ENCODE measurements around the gene PPME1. TPM values are rescaled to one million over a fixed set of nuclear protein-coding genes. Genes with fewer than 3 reads are reported as not detected.

Gene PPME1
- polyA plus RNA-seq, 3 donors = 5.2 to 12.2 (median 8.9) TPM

- H3K4me3 Mint-ChIP-seq = no peak overlapping the region
These were observed 28.5 kb upstream of the PPME1 start for GRCh38 chr11:74142624-74143023.

GRCh38 chr11:74144592-74144991 lies 26.5 kb upstream of the PPME1 start:
- peaks cover 16 to 17% of the 10 kb centered on the region in 2 donors for H3K36me3 Mint-ChIP-seq
- Histone ChIP-seq H3K4me3 (replicated peaks in 1 of 3; ENCODE audit: low read depth in 2 of 3, low read length in 3 of 3) (no peak overlapping the region), H3K9me3 (replicated peaks in 1 of 2; ENCODE audit: control insufficient read depth in 1 of 2, insufficient read depth in 1 of 2, low read length in 2 of 2) (no peaks in the 10 kb centered on the region), H3K4me2 (replicated peaks; ENCODE audit: extremely low read depth, low read length, poor library complexity, severe bottlenecking) (no peak overlapping the region), H3K27ac (ENCODE audit: low read depth in 1 of 2, low read length in 2 of 2) (no peak overlapping the region), H2AFZ (ENCODE audit: insufficient read depth, low read depth, low read length, poor library complexity, severe bottlenecking) (no peak overlapping the region), H3K27me3 (ENCODE audit: control insufficient read depth in 2 of 2, insufficient read depth in 2 of 2, low read length in 2 of 2) (no peaks in the 10 kb centered on the region), H3K9ac (ENCODE audit: insufficient read depth, low read length, poor library complexity, severe bottlenecking) (no peak overlapping the region), H3K4me1 (ENCODE audit: control insufficient read depth in 1 of 2, insufficient read depth in 2 of 2, low read length in 2 of 2) (no peaks in the 10 kb centered on the region), H4K20me1 (ENCODE audit: insufficient read depth, low read length) (no peaks in the 10 kb centered on the region), H3K36me3 (replicated peaks in 1 of 2; ENCODE audit: control insufficient read depth in 1 of 2, insufficient read depth in 2 of 2, low read length in 2 of 2) (peaks cover 0 to 4% of the 10 kb centered on the region in 2 donors), H3K79me2 (ENCODE audit: insufficient read depth, low read length) (no peaks in the 10 kb centered on the region)
- peak overlapping the region in 1 of 7 donors; percentile 59 for H3K27ac Mint-ChIP-seq
- 100% methylated on average over 3 of the region's 4 CpGs for WGBS (ENCODE audit: insufficient coverage)
- peaks cover 0 to 4% (median 0%) of the 10 kb centered on the region in 7 donors for H3K9me3 Mint-ChIP-seq
- no peak overlapping the region for H3K4me3 Mint-ChIP-seq
- H3K4me1 Mint-ChIP-seq = no peaks in the 10 kb centered on the region
- intact Hi-C loops (cut with micrococcal nuclease) = no loop called here
- no peaks in the 10 kb centered on the region for H3K27me3 Mint-ChIP-seq (ENCODE audit: low read depth in 3 of 3)
- TF ChIP-seq, protein P1, sequence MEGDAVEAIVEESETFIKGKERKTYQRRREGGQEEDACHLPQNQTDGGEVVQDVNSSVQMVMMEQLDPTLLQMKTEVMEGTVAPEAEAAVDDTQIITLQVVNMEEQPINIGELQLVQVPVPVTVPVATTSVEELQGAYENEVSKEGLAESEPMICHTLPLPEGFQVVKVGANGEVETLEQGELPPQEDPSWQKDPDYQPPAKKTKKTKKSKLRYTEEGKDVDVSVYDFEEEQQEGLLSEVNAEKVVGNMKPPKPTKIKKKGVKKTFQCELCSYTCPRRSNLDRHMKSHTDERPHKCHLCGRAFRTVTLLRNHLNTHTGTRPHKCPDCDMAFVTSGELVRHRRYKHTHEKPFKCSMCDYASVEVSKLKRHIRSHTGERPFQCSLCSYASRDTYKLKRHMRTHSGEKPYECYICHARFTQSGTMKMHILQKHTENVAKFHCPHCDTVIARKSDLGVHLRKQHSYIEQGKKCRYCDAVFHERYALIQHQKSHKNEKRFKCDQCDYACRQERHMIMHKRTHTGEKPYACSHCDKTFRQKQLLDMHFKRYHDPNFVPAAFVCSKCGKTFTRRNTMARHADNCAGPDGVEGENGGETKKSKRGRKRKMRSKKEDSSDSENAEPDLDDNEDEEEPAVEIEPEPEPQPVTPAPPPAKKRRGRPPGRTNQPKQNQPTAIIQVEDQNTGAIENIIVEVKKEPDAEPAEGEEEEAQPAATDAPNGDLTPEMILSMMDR (IDR thresholded peaks at IDR 0.05) = no peak
- DNase-seq = no peak

More at GRCh38 chr11:74142624-74143023, 28.5 kb upstream of the PPME1 start:
- Histone ChIP-seq H3K9ac (ENCODE audit: insufficient read depth, low read length, poor library complexity, severe bottlenecking) (no peak overlapping the region), H3K27me3 (ENCODE audit: control insufficient read depth in 2 of 2, insufficient read depth in 2 of 2, low read length in 2 of 2) (no peaks in the 10 kb centered on the region), H3K4me3 (replicated peaks in 1 of 3; ENCODE audit: low read depth in 2 of 3, low read length in 3 of 3) (no peak overlapping the region), H3K4me2 (replicated peaks; ENCODE audit: extremely low read depth, low read length, poor library complexity, severe bottlenecking) (no peak overlapping the region), H3K27ac (ENCODE audit: low read depth in 1 of 2, low read length in 2 of 2) (no peak overlapping the region), H3K9me3 (replicated peaks in 1 of 2; ENCODE audit: control insufficient read depth in 1 of 2, insufficient read depth in 1 of 2, low read length in 2 of 2) (no peaks in the 10 kb centered on the region), H3K79me2 (ENCODE audit: insufficient read depth, low read length) (no peaks in the 10 kb centered on the region), H3K36me3 (replicated peaks in 1 of 2; ENCODE audit: control insufficient read depth in 1 of 2, insufficient read depth in 2 of 2, low read length in 2 of 2) (peaks cover 8 to 21% of the 10 kb centered on the region in 2 donors), H3K4me1 (ENCODE audit: control insufficient read depth in 1 of 2, insufficient read depth in 2 of 2, low read length in 2 of 2) (no peaks in the 10 kb centered on the region), H4K20me1 (ENCODE audit: insufficient read depth, low read length) (no peaks in the 10 kb centered on the region), H2AFZ (ENCODE audit: insufficient read depth, low read depth, low read length, poor library complexity, severe bottlenecking) (no peak overlapping the region)
- H3K9me3 Mint-ChIP-seq = peaks cover 0 to 4% (median 0%) of the 10 kb centered on the region in 7 donors
- no peaks in the 10 kb centered on the region for H3K27me3 Mint-ChIP-seq (ENCODE audit: low read depth in 3 of 3)
- DNase-seq = no peak
- peaks cover 29 to 30% of the 10 kb centered on the region in 2 donors for H3K36me3 Mint-ChIP-seq
- no peaks in the 10 kb centered on the region for H3K4me1 Mint-ChIP-seq
- TF ChIP-seq, protein P1 (IDR thresholded peaks at IDR 0.05) = no peak
- intact Hi-C loops (cut with micrococcal nuclease) = no loop called here
- H3K27ac Mint-ChIP-seq = no peak overlapping the region
- WGBS (ENCODE audit: insufficient coverage) = no CpG with 5 or more reads among the region's 3 CpGs

Data from CD14-positive monocyte (primary cell).